HepG2 (cell line): Measurements from ENCODE around the gene LIPE. TPM values are rescaled to one million over a fixed set of nuclear protein-coding genes. Genes with fewer than 3 reads are reported as not detected.

Experiments used
- ATAC-seq: fragments of 200-7000 bp; cut with Tn5 transposase; 3 replicates; pipeline ENCODE4 v1.9.1; 2020; ENCODE audit warnings: mild to moderate bottlenecking, moderate library complexity
- BruUV-seq: library from RNA; stranded (reverse); fragments of 400-500 nt; replicated peaks from 2 replicates; lab custom pipeline; 2021; lab: Mats Ljungman, UMichigan
- CTCF ChIA-PET: fragments of 300-600 bp; formaldehyde crosslinking; extraction: SDS; loops from one replicate; lab custom pipeline; 2021; ENCODE audit warnings: low total read pairs, inconsistent platforms, low intra/inter-chr PET ratio; lab: Yijun Ruan, JAX
- POLR2A ChIA-PET: fragments of 350-600 bp; sonication (Branson Sonifier 250); formaldehyde crosslinking; loops from one replicate; lab custom pipeline; 2020; ENCODE audit warnings: antibody characterized with exemption, inconsistent platforms; lab: Yijun Ruan, JAX
- DNase-seq: peaks from one replicate; pipeline ENCODE4 v3.0.0-alpha.2; 2015; ENCODE audit warnings: low spot score
- FAIRE-seq: peaks from 3 replicates; lab custom pipeline; 2011; peaks lifted over from hg19 to GRCh38; lab: Jason Lieb, UNC
- H2AFZ ChIP-seq: one replicate; pipeline ENCODE4 v1.6.1; 2011; ENCODE audit warnings: low read length, inconsistent platforms
- H3K27ac ChIP-seq: fragments of 300-600 bp; 3 replicates; pipeline ENCODE4 v1.8.0; 2011; ENCODE audit warnings: mixed run types, mild to moderate bottlenecking, mixed read lengths, low read length, inconsistent platforms; ENCODE audit not compliant: insufficient read depth; ENCODE audit errors: extremely low read length
- H3K27me3 ChIP-seq, 2 experiments: fragments of 200-600 bp in 1 of 2; 2 replicates in 1 of 2; 3 replicates in 1 of 2; pipeline versions ENCODE4 v1.6.0 to v1.8.0; 2011; ENCODE audit warnings: low read length in 2 of 2, mild to moderate bottlenecking in 2 of 2, moderate library complexity in 2 of 2, inconsistent platforms in 1 of 2; ENCODE audit not compliant: insufficient read depth in 2 of 2, control insufficient read depth in 1 of 2
- H3K36me3 ChIP-seq, 2 experiments: fragments of 200-600 bp in 1 of 2; replicated peaks in 1 of 2; 2 replicates in 1 of 2; 3 replicates in 1 of 2; pipeline versions ENCODE4 v1.5.1 to v1.8.0; 2011; ENCODE audit warnings: low read length in 2 of 2, inconsistent platforms in 1 of 2; ENCODE audit not compliant: insufficient read depth in 2 of 2, control insufficient read depth in 1 of 2
- H3K4me1 ChIP-seq: 2 replicates; pipeline ENCODE4 v1.5.1; 2012; ENCODE audit warnings: low read length, inconsistent platforms; ENCODE audit not compliant: insufficient read depth
- H3K4me2 ChIP-seq: 2 replicates; pipeline ENCODE4 v1.6.0; 2011; ENCODE audit warnings: low read depth, low read length, inconsistent platforms
- H3K4me3 ChIP-seq, 3 experiments: fragments of 200-600 bp in 1 of 3; sonication (generic), shearing (Covaris generic) in 1 of 3; replicated peaks in 1 of 3; 2 replicates each; pipeline ENCODE4 v1.5.1; 2011 to 2016; ENCODE audit warnings: low read length in 3 of 3, inconsistent platforms in 2 of 3, low read depth in 2 of 3, mild to moderate bottlenecking in 2 of 3, control low read depth in 1 of 3, mixed read lengths in 1 of 3; ENCODE audit not compliant: insufficient read depth in 1 of 3
- H3K79me2 ChIP-seq: one replicate; pipeline ENCODE4 v1.6.1; 2011; ENCODE audit warnings: low read length, inconsistent platforms; ENCODE audit not compliant: insufficient read depth
- H3K9ac ChIP-seq: 2 replicates; pipeline ENCODE4 v1.6.0; 2011; ENCODE audit warnings: mild to moderate bottlenecking, low read depth, low read length, inconsistent platforms; ENCODE audit not compliant: insufficient read depth
- H3K9me3 ChIP-seq: 2 replicates; pipeline ENCODE4 v1.5.1; 2012; ENCODE audit warnings: mild to moderate bottlenecking, low read length
- H4K20me1 ChIP-seq: 2 replicates; pipeline ENCODE4 v1.6.0; 2011; ENCODE audit warnings: inconsistent platforms, mild to moderate bottlenecking, low read length, moderate library complexity; ENCODE audit not compliant: insufficient read depth
- EED ChIP-seq: sonication (generic); formaldehyde crosslinking; IDR thresholded peaks from 2 replicates; pipeline ENCODE4 v1.5.0; 2020; ENCODE audit warnings: mild to moderate bottlenecking, missing genetic modification reagents
- HNF1B ChIP-seq: sonication (generic); formaldehyde crosslinking; IDR thresholded peaks from 2 replicates; pipeline ENCODE4 v1.5.1; 2020; ENCODE audit warnings: mild to moderate bottlenecking, moderate library complexity, missing genetic modification reagents
- HNRNPLL ChIP-seq: fragments of 200-400 bp; formaldehyde crosslinking; IDR thresholded peaks from 2 replicates; pipeline ENCODE4 v1.6.1; 2017; ENCODE audit warnings: mild to moderate bottlenecking, low read depth, low read length; ENCODE audit not compliant: poor library complexity, severe bottlenecking
- KIAA2018 ChIP-seq: sonication (generic); formaldehyde crosslinking; IDR thresholded peaks from 2 replicates; pipeline ENCODE4 v1.5.0; 2020; ENCODE audit warnings: mild to moderate bottlenecking, missing genetic modification reagents, borderline replicate concordance
- NCOR1 ChIP-seq: fragments of 200-600 bp; sonication (generic); IDR thresholded peaks from 2 replicates; pipeline ENCODE4 v1.7.0; 2017; ENCODE audit warnings: antibody characterized with exemption, low read length, borderline replicate concordance
- NR2F1 ChIP-seq, 2 experiments: fragments of 450-650 bp in 1 of 2; formaldehyde crosslinking in 1 of 2; IDR thresholded peaks; 2 replicates each; pipeline versions ENCODE4 v1.5.0 to v1.6.1; 2016 to 2020; ENCODE audit warnings: mild to moderate bottlenecking in 1 of 2, missing compliant biosample characterization in 1 of 2, missing genetic modification reagents in 1 of 2, moderate library complexity in 1 of 2
- PREB ChIP-seq: sonication (generic); formaldehyde crosslinking; IDR thresholded peaks from 2 replicates; pipeline ENCODE4 v1.4.0; 2020; ENCODE audit warnings: missing genetic modification reagents
- SP5 ChIP-seq: IDR thresholded peaks from 2 replicates; pipeline ENCODE4 v1.6.1; 2016; ENCODE audit warnings: low read depth, borderline replicate concordance
- ZNF225 ChIP-seq: sonication (generic); formaldehyde crosslinking; IDR thresholded peaks from 2 replicates; pipeline ENCODE4 v1.4.0; 2020; ENCODE audit warnings: mild to moderate bottlenecking, missing genetic modification reagents
- ZNF501 ChIP-seq: sonication (generic); formaldehyde crosslinking; IDR thresholded peaks from 2 replicates; pipeline ENCODE4 v1.5.1; 2020; ENCODE audit warnings: mild to moderate bottlenecking, moderate library complexity, missing genetic modification reagents
- WGBS: methylation state at CpG from one replicate; pipeline ENCODE4 v1.1.6; 2017; ENCODE audit warnings: low lambda C conversion rate; 5-methylcytosine and 5-hydroxymethylcytosine counted together
- in situ Hi-C: cut with HindIII; loops from 2 replicates; pipeline ENCODE4 v1.10.0; 2017; ENCODE audit warnings: low pct_unique_long_range_greater_than_20kb; ENCODE audit not compliant: extremely low pct_ligation_motif_present
- intact Hi-C: fragments of 100-400 bp; cut with micrococcal nuclease; formaldehyde crosslinking; loops from one replicate; pipeline ENCODE4 v1.10.0; 2022; ENCODE audit not compliant: unreplicated experiment
- polyA plus RNA-seq, 8 experiments: library from polyadenylated mRNA; depleted of rRNA in 3 of 8; stranded (reverse) in 7 of 8; unstranded in 1 of 8; fragments of >200 nt; fragmentation: Illumina TruSeq in 4 of 8; extraction: Trizol in 4 of 8; gene quantifications; 2 replicates each; pipeline versions ENCODE4 v1.2.1 to v1.2.3, GENCODE V29; 2011 to 2016; ENCODE audit warnings: low read depth in 4 of 8, missing spikeins in 1 of 8, mixed read lengths in 1 of 8; ENCODE audit not compliant: insufficient read depth in 1 of 8
- total RNA-seq, 5 experiments: library from RNA; depleted of rRNA; stranded (reverse); fragments of >200 nt; fragmentation: Illumina TruSeq; extraction: Trizol; gene quantifications; 2 replicates each; pipeline ENCODE4 v1.2.3, GENCODE V29; 2016; ENCODE audit warnings: low read depth in 1 of 5

LIPE gene
- total and polyA plus RNA-seq, 2 of the 13 experiments (the other 11 are each of a cell fraction or from before 2014, with no cell fraction given), result not detected

GRCh38 chr19:42362342-42362741 lies 64.8 kb downstream of the LIPE start:
- ChIA-PET POLR2A (no interaction called here), CTCF (no interaction called here)
- WGBS, result 88% methylated on average over 2 of the region's 14 CpGs
- Histone ChIP-seq H3K9ac (no peak overlapping the region), H2AFZ (no peak overlapping the region), H3K9me3 (peaks cover 11% of the 10 kb centered on the region), H3K79me2 (no peaks in the 10 kb centered on the region), H4K20me1 (no peaks in the 10 kb centered on the region), H3K27me3 (no peaks in the 10 kb centered on the region), H3K36me3 (peaks cover 13 to 16% of the 10 kb centered on the region in 2 experiments), H3K4me3 (no peak overlapping the region), H3K4me2 (no peak overlapping the region), H3K4me1 (no peaks in the 10 kb centered on the region), H3K27ac (no peak overlapping the region)
- TF ChIP-seq HNRNPLL (no peak), SP5 (CRISPR knock-in tag) (no peak), HNF1B (CRISPR knock-in tag) (no peak), EED (CRISPR knock-in tag) (no peak), ZNF501 (no peak), KIAA2018 (CRISPR knock-in tag) (no peak), NCOR1 (no peak), PREB (CRISPR knock-in tag) (no peak), NR2F1 (CRISPR knock-in tag; IDR thresholded peaks at IDR 0.05) (no peak), ZNF225 (CRISPR knock-in tag) (no peak)
- in situ Hi-C loops, result no loop called here
- FAIRE-seq (no peak), DNase-seq (no peak), ATAC-seq (no peak)
- intact Hi-C loops, result no loop called here
- no TSS peak for BruUV-seq
